Measurements from ENCODE around the gene ESRRB. TPM values are rescaled to one million over a fixed set of nuclear protein-coding genes. Genes with fewer than 3 reads are reported as not detected.

Gene ESRRB
- total RNA-seq, 2 donors from 2014 or later = 1.1 to 1.2 TPM

DNA sequence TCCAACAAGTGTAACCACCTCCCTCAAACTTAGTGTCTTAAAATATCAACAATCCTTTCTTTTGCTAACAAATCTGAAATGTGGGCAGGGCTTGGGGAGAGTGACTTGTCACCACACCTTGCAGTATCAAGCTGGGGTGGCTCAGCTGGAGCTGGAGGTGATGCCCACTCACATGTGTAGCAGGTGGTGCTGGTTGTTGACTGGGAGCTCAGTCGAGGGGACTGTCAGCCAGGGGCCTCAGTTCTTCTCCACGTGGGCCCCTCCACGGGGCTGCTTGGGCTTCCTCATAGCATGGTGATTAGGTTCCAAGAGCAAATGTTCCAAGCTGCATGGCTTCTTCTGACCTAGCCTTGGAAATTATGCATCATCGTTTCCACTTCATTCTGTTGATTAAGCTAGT, 32.6 kb upstream of the ESRRB start:
- Mint-ChIP-seq H3K27ac (no peak overlapping the region), H3K4me1 (peaks cover 9% of the 10 kb centered on the region), H3K9me3 (no peaks in the 10 kb centered on the region), H3K27me3 (ENCODE audit: insufficient read depth) (peaks cover 12% of the 10 kb centered on the region), H3K36me3 (ENCODE audit: low read depth) (no peaks in the 10 kb centered on the region), H3K4me3 (no peak overlapping the region)
- no peak for DNase-seq
- WGBS, 2 experiments (ENCODE audit: insufficient coverage in 1 of 2, insufficient read length in 1 of 2) = 89 to 92% methylated on average over 4 of the region's 4 CpGs
- H3K27me3 ChIP-seq (ENCODE audit: control insufficient read depth, insufficient read depth, low read length, poor library complexity, severe bottlenecking) = no peaks in the 10 kb centered on the region
- H3K4me1 ChIP-seq (ENCODE audit: control insufficient read depth, insufficient read depth, low read length) = no peaks in the 10 kb centered on the region
- H3K4me3 ChIP-seq (ENCODE audit: low read length) = no peak overlapping the region
- no peaks in the 10 kb centered on the region for H3K36me3 ChIP-seq (ENCODE audit: control insufficient read depth, insufficient read depth, low read length)
- TF ChIP-seq, protein P1, sequence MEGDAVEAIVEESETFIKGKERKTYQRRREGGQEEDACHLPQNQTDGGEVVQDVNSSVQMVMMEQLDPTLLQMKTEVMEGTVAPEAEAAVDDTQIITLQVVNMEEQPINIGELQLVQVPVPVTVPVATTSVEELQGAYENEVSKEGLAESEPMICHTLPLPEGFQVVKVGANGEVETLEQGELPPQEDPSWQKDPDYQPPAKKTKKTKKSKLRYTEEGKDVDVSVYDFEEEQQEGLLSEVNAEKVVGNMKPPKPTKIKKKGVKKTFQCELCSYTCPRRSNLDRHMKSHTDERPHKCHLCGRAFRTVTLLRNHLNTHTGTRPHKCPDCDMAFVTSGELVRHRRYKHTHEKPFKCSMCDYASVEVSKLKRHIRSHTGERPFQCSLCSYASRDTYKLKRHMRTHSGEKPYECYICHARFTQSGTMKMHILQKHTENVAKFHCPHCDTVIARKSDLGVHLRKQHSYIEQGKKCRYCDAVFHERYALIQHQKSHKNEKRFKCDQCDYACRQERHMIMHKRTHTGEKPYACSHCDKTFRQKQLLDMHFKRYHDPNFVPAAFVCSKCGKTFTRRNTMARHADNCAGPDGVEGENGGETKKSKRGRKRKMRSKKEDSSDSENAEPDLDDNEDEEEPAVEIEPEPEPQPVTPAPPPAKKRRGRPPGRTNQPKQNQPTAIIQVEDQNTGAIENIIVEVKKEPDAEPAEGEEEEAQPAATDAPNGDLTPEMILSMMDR (conservative IDR thresholded peaks at IDR 0.05) = no peak
- H3K9ac ChIP-seq (ENCODE audit: extremely low read depth, low read length, poor library complexity, severe bottlenecking) = no peak overlapping the region
- no peak overlapping the region for H3K27ac ChIP-seq (ENCODE audit: low read depth, low read length)
- no peaks in the 10 kb centered on the region for H3K9me3 ChIP-seq (ENCODE audit: control insufficient read depth, low read length)

DNA sequence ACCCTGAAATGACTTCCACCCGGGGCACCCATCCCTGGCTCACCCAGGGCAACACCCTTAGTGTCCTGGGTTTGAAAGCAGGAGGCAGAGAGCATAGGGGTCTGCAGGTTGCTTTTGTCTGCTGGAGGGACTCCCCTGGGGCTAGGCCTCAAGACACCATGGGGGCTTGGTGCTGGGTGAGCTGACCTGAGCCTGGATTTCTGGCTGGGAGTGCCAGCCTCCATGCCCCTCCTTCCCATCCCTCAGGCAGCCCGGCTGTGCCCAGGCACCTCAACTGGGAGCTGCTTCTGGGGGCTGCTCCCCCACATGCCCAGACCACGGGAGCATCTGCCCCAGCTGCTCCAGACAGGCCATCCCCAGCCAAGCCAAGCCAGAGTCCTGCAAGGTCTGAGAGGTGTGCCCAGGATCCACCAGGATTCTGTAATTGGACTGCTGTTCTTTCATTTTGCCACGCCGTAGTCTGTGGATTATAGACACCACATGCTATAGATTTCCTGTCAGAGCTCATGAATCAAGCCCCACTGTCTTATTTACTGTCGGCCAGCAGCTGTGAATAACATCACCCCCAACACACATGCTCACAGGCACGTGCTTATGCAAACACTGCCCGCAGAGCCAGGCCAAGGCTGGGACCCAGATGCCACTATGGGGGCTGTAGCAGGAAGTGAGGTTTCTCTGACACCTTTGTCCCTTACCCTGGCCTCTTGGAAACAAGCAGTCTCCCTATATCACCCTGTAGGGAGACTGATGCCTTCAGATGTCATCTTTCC, 29.4 kb upstream of the ESRRB start:
- Histone ChIP-seq H3K4me3 (ENCODE audit: low read length) (no peak overlapping the region), H3K9me3 (ENCODE audit: control insufficient read depth, low read length) (no peaks in the 10 kb centered on the region), H3K36me3 (ENCODE audit: control insufficient read depth, insufficient read depth, low read length) (no peaks in the 10 kb centered on the region), H3K27ac (ENCODE audit: low read depth, low read length) (peak overlapping the region; percentile 42), H3K4me1 (ENCODE audit: control insufficient read depth, insufficient read depth, low read length) (no peaks in the 10 kb centered on the region), H3K27me3 (ENCODE audit: control insufficient read depth, insufficient read depth, low read length, poor library complexity, severe bottlenecking) (peaks cover 15% of the 10 kb centered on the region), H3K9ac (ENCODE audit: extremely low read depth, low read length, poor library complexity, severe bottlenecking) (no peak overlapping the region)
- no peak for DNase-seq
- H3K4me1 Mint-ChIP-seq = peaks cover 9% of the 10 kb centered on the region
- no peak overlapping the region for H3K27ac Mint-ChIP-seq
- 76 to 80% methylated on average over 3 to 8 of the region's 8 CpGs for WGBS, 2 experiments (ENCODE audit: insufficient coverage in 1 of 2, insufficient read length in 1 of 2)
- no peaks in the 10 kb centered on the region for H3K9me3 Mint-ChIP-seq
- TF ChIP-seq, protein P1 (conservative IDR thresholded peaks at IDR 0.05) = no peak
- no peaks in the 10 kb centered on the region for H3K36me3 Mint-ChIP-seq (ENCODE audit: low read depth)
- H3K4me3 Mint-ChIP-seq = no peak overlapping the region
- peaks cover 32% of the 10 kb centered on the region for H3K27me3 Mint-ChIP-seq (ENCODE audit: insufficient read depth)

DNA sequence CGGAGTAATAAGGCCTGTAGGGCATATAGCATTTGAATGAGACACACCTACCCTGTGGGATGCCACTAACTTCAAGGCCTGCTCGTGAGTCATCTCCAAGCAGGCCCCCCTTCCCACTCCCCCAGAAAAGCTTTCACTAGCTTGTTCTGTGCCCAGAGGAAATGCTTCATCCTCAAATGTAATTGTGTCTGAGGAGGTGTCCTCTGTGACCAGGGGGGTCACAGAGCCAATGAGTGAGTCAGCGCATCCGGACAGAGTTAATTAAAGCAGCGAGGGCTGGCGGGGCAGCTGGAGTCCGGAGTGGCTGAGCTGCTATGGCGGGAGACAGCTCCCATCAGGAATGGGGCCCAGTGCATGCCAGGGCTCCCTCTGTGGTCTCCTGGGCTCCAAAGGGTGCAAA, 27.0 kb upstream of the ESRRB start:
- TF ChIP-seq, protein P1 (conservative IDR thresholded peaks at IDR 0.05) = no peak
- no peak overlapping the region for H3K9ac ChIP-seq (ENCODE audit: extremely low read depth, low read length, poor library complexity, severe bottlenecking)
- Mint-ChIP-seq H3K27ac (no peak overlapping the region), H3K9me3 (no peaks in the 10 kb centered on the region), H3K27me3 (ENCODE audit: insufficient read depth) (peaks cover 37% of the 10 kb centered on the region), H3K36me3 (ENCODE audit: low read depth) (no peaks in the 10 kb centered on the region), H3K4me1 (peaks cover 12% of the 10 kb centered on the region), H3K4me3 (no peak overlapping the region)
- peaks cover 33% of the 10 kb centered on the region for H3K27me3 ChIP-seq (ENCODE audit: control insufficient read depth, insufficient read depth, low read length, poor library complexity, severe bottlenecking)
- 12 to 51% methylated on average over 5 to 8 of the region's 8 CpGs for WGBS, 2 experiments (ENCODE audit: insufficient coverage in 1 of 2, insufficient read length in 1 of 2)
- peak; percentile 83 for DNase-seq
- peak overlapping the region; percentile 4 for H3K27ac ChIP-seq (ENCODE audit: low read depth, low read length)
- no peaks in the 10 kb centered on the region for H3K9me3 ChIP-seq (ENCODE audit: control insufficient read depth, low read length)
- H3K4me3 ChIP-seq (ENCODE audit: low read length) = no peak overlapping the region
- no peaks in the 10 kb centered on the region for H3K36me3 ChIP-seq (ENCODE audit: control insufficient read depth, insufficient read depth, low read length)
- H3K4me1 ChIP-seq (ENCODE audit: control insufficient read depth, insufficient read depth, low read length) = no peaks in the 10 kb centered on the region
